Breast epithelium (tissue), 4 donors: Measurements from ENCODE around the gene GABRR2. TPM values are rescaled to one million over a fixed set of nuclear protein-coding genes. Genes with fewer than 3 reads are reported as not detected.

Source experiments
- DNase-seq, 2 donors: peaks; one replicate each; pipeline ENCODE4 v3.0.0-alpha.2; 2019; ENCODE audit warnings: low spot score in 2 of 2
- H3K27ac ChIP-seq, 2 donors: fragments of 200-600 bp; sonication (generic) in 1 of 2; one replicate each; pipeline ENCODE4 v1.5.1; 2016 to 2019; ENCODE audit warnings: mild to moderate bottlenecking in 1 of 2
- H3K27me3 ChIP-seq, 2 donors: fragments of 200-600 bp; sonication (generic) in 1 of 2; one replicate each; pipeline versions ENCODE4 v1.5.1 to v1.6.0; 2017 to 2019; ENCODE audit warnings: control low read depth in 1 of 2, mild to moderate bottlenecking in 1 of 2
- H3K36me3 ChIP-seq: fragments of 200-600 bp; one replicate; pipeline ENCODE4 v1.5.1; 2019
- H3K4me1 ChIP-seq, 2 donors: fragments of 200-600 bp; sonication (generic); one replicate each; pipeline ENCODE4 v1.5.1; 2016 to 2019; ENCODE audit warnings: control low read depth in 1 of 2
- H3K4me3 ChIP-seq, 3 donors: fragments of 200-600 bp; sonication (generic); 1 replicate in 2 of 3; 2 replicates in 1 of 3; pipeline ENCODE4 v1.5.1; 2016 to 2019; ENCODE audit warnings: mild to moderate bottlenecking in 3 of 3, moderate library complexity in 2 of 3
- H3K9me3 ChIP-seq, 2 donors: fragments of 200-600 bp; sonication (generic) in 1 of 2; one replicate each; pipeline ENCODE4 v1.5.1; 2016 to 2019; ENCODE audit warnings: control low read depth in 1 of 2
- POLR2A ChIP-seq: fragments of 450-650 bp; IDR thresholded peaks from one replicate; pipeline ENCODE4 v1.6.1; 2016; ENCODE audit warnings: antibody characterized with exemption, mild to moderate bottlenecking, moderate library complexity
- POLR2AphosphoS5 ChIP-seq, 3 donors: sonication (generic); formaldehyde crosslinking; IDR thresholded peaks; one replicate each; pipeline ENCODE4 v1.6.1; 2017; ENCODE audit warnings: antibody characterized with exemption in 3 of 3
- intact Hi-C: fragments of 100-400 bp; cut with DNase I; formaldehyde crosslinking; loops from one replicate; pipeline ENCODE4 v1.15.1; 2023; ENCODE audit warnings: low total_unique reads
- total RNA-seq, 3 donors: library from RNA; depleted of rRNA; stranded (reverse); fragments of >200 nt; gene quantifications; one replicate each; pipeline ENCODE4 v1.1.0, GENCODE V29; 2016
- TF ChIP-seq, protein P1 (sequence below), 3 donors: fragments of 450-650 bp; IDR thresholded peaks; one replicate each; pipeline ENCODE4 v1.5.1; 2016 to 2017; ENCODE audit warnings: antibody characterized with exemption in 3 of 3, mild to moderate bottlenecking in 3 of 3, moderate library complexity in 3 of 3

GABRR2 gene
- 1 to 10 TPM in 2 of 3 donors, under 1 TPM in 1; 0.32 to 3.3 (median 2.3) TPM for total RNA-seq

DNA sequence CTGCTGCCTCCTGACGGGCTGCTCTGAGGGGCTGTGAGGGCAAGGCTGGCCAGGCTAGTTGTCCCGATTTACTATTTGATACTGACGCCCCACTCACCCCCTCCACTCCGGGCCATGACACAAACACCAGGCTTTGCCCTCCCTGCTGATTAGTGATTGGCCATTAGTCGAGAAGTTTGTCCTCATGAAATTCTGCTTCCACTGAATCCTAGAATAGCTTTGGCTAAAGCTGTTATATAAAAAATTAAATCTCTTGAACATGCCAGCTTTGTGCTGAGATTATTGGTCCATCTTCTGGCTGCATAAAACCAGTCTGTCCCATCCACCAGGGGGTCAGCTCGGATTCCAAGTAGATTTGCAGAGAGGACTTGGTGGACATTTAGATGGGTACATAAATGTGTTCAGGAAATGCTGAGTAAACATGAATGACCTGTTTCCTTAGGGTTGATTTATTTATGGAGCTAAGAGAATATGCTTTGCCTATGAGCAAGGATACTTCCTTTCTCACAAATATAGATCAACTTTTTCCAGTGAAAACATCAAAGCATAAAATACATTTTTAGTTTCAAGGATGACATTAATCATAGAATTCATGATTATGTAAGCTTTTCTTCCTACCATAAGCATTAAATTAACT lies at the start of gene GABRR2:
GABRR2 (minus strand) TSS at position 51 of the 637 bp plus-strand sequence. CDS start 134 bp downstream, outside the sequence.
- TF ChIP-seq POLR2A (no peak), POLR2AphosphoS5 (IDR thresholded peaks at IDR 0.05) (no peak)
- TF ChIP-seq, protein P1, sequence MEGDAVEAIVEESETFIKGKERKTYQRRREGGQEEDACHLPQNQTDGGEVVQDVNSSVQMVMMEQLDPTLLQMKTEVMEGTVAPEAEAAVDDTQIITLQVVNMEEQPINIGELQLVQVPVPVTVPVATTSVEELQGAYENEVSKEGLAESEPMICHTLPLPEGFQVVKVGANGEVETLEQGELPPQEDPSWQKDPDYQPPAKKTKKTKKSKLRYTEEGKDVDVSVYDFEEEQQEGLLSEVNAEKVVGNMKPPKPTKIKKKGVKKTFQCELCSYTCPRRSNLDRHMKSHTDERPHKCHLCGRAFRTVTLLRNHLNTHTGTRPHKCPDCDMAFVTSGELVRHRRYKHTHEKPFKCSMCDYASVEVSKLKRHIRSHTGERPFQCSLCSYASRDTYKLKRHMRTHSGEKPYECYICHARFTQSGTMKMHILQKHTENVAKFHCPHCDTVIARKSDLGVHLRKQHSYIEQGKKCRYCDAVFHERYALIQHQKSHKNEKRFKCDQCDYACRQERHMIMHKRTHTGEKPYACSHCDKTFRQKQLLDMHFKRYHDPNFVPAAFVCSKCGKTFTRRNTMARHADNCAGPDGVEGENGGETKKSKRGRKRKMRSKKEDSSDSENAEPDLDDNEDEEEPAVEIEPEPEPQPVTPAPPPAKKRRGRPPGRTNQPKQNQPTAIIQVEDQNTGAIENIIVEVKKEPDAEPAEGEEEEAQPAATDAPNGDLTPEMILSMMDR (IDR thresholded peaks at IDR 0.05): no peak
- H3K36me3 ChIP-seq: no peaks in the 10 kb centered on the region
- H3K27me3 ChIP-seq: no peaks in the 10 kb centered on the region
- no peak within 1 kb of the TSS for H3K27ac ChIP-seq
- no peak for DNase-seq
- intact Hi-C loops: no loop called here
- H3K9me3 ChIP-seq: no peaks in the 10 kb centered on the region
- peaks cover 0 to 16% of the 10 kb centered on the region in 2 donors for H3K4me1 ChIP-seq
- H3K4me3 ChIP-seq: no peak within 1 kb of the TSS

DNA sequence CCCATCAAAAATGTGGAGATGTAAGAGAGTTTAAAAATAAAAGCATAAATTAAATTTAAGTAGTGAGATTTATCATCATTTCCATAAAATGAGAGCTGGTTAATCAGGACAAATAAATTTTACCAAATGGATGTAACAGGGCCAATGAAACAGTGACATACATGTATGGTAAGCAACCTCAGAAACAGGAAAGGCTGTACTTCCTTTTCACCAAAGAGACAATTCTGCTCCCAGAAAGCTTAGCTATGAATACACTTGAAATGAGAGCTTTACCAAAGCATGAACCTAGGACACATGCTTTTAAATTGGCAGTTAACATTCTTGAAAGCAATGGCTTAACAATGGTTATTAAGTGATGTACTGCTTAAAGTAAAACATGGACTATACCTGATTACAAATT lies 49.5 kb upstream of the GABRR2 start:
- Histone ChIP-seq H3K27ac (no peak overlapping the region), H3K4me1 (no peaks in the 10 kb centered on the region), H3K9me3 (no peaks in the 10 kb centered on the region), H3K4me3 (no peak overlapping the region), H3K36me3 (no peaks in the 10 kb centered on the region), H3K27me3 (no peaks in the 10 kb centered on the region)
- DNase-seq: no peak
- intact Hi-C loops: no loop called here
- TF ChIP-seq POLR2A (no peak), POLR2AphosphoS5 (IDR thresholded peaks at IDR 0.05) (no peak)
- TF ChIP-seq, protein P1 (IDR thresholded peaks at IDR 0.05): no peak

DNA sequence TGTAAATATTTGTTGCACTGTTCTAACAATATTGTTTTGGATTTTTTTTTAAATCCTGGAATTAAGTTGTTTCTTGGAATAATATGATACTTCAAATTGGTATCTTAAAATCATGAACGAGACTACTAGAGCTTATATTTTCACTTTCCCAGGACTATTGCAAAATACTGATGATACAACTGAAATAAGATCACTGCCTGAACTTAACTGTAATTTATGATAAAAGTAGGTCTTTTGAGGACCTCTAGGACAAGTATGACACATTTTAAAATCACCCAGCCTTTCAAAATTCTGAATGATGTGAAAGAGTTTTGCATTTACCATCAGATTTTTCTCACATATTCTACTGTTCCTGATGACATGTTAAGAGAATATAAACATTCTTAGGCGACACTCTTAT lies 46.1 kb upstream of the GABRR2 start:
- Histone ChIP-seq H3K27ac (no peak overlapping the region), H3K9me3 (no peaks in the 10 kb centered on the region), H3K4me1 (no peaks in the 10 kb centered on the region), H3K4me3 (no peak overlapping the region), H3K27me3 (no peaks in the 10 kb centered on the region), H3K36me3 (no peaks in the 10 kb centered on the region)
- intact Hi-C loops: no loop called here
- DNase-seq: no peak
- TF ChIP-seq POLR2AphosphoS5 (IDR thresholded peaks at IDR 0.05) (no peak), POLR2A (no peak)
- TF ChIP-seq, protein P1 (IDR thresholded peaks at IDR 0.05): no peak

DNA sequence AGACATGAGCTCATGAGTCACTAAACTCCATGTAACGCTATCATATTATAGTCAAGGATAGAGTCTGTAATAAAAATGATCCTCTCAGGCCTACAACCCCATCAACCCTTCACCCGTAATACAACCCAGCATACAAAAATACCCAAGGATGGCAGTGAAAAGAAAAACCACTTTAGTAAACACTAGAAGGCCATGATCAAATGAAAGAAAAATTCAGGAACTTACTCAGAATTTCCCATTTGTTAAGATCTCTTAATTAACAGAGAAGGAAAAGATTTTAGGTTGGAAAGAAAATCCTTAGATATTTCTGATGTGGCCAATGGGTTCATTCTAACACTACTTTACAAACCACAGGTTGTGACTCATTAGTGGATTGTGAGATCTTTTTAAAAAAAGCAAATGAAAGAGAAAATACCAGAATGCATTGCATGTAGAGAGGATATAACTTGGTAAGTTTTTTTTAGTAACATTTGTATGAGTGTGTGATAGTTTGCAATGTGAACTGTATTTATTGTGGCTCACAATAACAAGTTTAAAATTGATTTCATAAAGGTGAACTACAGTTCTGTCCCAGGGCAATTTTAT lies 45.4 kb upstream of the GABRR2 start:
- H3K4me1 ChIP-seq: no peaks in the 10 kb centered on the region
- no peak overlapping the region for H3K27ac ChIP-seq
- H3K27me3 ChIP-seq: no peaks in the 10 kb centered on the region
- no peak for DNase-seq
- intact Hi-C loops: no loop called here
- no peaks in the 10 kb centered on the region for H3K36me3 ChIP-seq
- no peak overlapping the region for H3K4me3 ChIP-seq
- TF ChIP-seq, protein P1 (IDR thresholded peaks at IDR 0.05): no peak
- TF ChIP-seq POLR2A (no peak), POLR2AphosphoS5 (IDR thresholded peaks at IDR 0.05) (no peak)
- H3K9me3 ChIP-seq: no peaks in the 10 kb centered on the region

DNA sequence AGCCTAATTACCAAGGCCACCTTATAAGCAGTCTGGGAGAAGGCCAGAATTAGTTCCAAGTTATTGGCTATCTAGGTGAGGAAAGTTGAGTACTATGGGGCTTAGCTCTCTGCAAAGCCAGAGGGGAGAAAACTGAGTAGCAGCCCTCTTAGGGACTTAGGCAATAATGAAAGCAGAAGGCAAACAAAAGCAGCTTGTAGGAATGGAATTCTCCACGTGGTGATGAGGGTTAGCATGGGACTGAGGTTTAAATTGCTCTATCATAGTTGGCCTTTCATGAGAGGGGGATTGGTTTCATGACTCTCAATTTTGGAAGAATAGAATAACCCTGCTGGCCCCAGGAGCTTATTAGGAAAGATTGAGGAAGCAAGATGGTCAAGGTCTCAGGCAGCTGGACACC lies 44.5 kb upstream of the GABRR2 start:
- TF ChIP-seq POLR2A: no peak
- TF ChIP-seq, protein P1 (IDR thresholded peaks at IDR 0.05): no peak
- TF ChIP-seq POLR2AphosphoS5 (IDR thresholded peaks at IDR 0.05): no peak
- no peak for DNase-seq
- Histone ChIP-seq H3K27ac (no peak overlapping the region), H3K9me3 (no peaks in the 10 kb centered on the region), H3K27me3 (no peaks in the 10 kb centered on the region), H3K4me3 (no peak overlapping the region), H3K4me1 (no peaks in the 10 kb centered on the region), H3K36me3 (no peaks in the 10 kb centered on the region)
- intact Hi-C loops: no loop called here
